Osteoblast (primary cell): ENCODE measurements around the gene VRK1. TPM values are rescaled to one million over a fixed set of nuclear protein-coding genes. Genes with fewer than 3 reads are reported as not detected.

Experiments used
- DNase-seq: peaks from one replicate; pipeline ENCODE4 v3.0.0; 2011; ENCODE audit warnings: low spot score, mixed read lengths; ENCODE audit not compliant: insufficient read length; ENCODE audit errors: missing footprints
- H2AFZ ChIP-seq: 2 replicates; pipeline ENCODE4 v1.6.0; 2011; ENCODE audit warnings: mild to moderate bottlenecking, low read length
- H3K27ac ChIP-seq: 2 replicates; pipeline ENCODE4 v1.5.1; 2011; ENCODE audit warnings: mild to moderate bottlenecking, low read depth, low read length, moderate library complexity
- H3K27me3 ChIP-seq: 2 replicates; pipeline ENCODE4 v1.6.0; 2012; ENCODE audit warnings: mild to moderate bottlenecking, control low read depth, inconsistent platforms, low read length, moderate library complexity; ENCODE audit not compliant: insufficient read depth
- H3K36me3 ChIP-seq: 2 replicates; pipeline ENCODE4 v1.5.1; 2011; ENCODE audit warnings: mild to moderate bottlenecking, low read length, control low read depth, moderate library complexity; ENCODE audit not compliant: insufficient read depth
- H3K4me1 ChIP-seq: 2 replicates; pipeline ENCODE4 v1.5.1; 2011; ENCODE audit warnings: mild to moderate bottlenecking, low read length, control low read depth, moderate library complexity; ENCODE audit not compliant: insufficient read depth
- H3K4me2 ChIP-seq: 2 replicates; pipeline ENCODE4 v1.6.0; 2011; ENCODE audit warnings: mild to moderate bottlenecking, low read length; ENCODE audit not compliant: insufficient read depth
- H3K4me3 ChIP-seq: fragments of 200-600 bp; sonication (generic); 3 replicates; pipeline ENCODE4 v1.5.1; 2012; ENCODE audit warnings: mild to moderate bottlenecking, low read length, inconsistent platforms; ENCODE audit not compliant: insufficient read depth
- H3K79me2 ChIP-seq: 2 replicates; pipeline ENCODE4 v1.6.0; 2012; ENCODE audit warnings: mild to moderate bottlenecking, low read length, control low read depth, inconsistent platforms; ENCODE audit not compliant: insufficient read depth
- H3K9me3 ChIP-seq: 2 replicates; pipeline ENCODE4 v1.5.1; 2011; ENCODE audit warnings: low read depth, low read length, control low read depth
- H4K20me1 ChIP-seq: 2 replicates; pipeline ENCODE4 v1.6.0; 2012; ENCODE audit warnings: mild to moderate bottlenecking, low read length, control low read depth; ENCODE audit not compliant: insufficient read depth
- total RNA-seq: library from RNA; depleted of rRNA; stranded (reverse); fragments of >200 nt; gene quantifications from 2 replicates; pipeline ENCODE4 v1.2.3, GENCODE V29; 2012
- TF ChIP-seq, protein P1 (sequence below): IDR thresholded peaks from 2 replicates; pipeline ENCODE4 v1.5.1; 2011; ENCODE audit warnings: mild to moderate bottlenecking, low read depth, low read length, moderate library complexity; ENCODE audit errors: extremely low read depth

The VRK1 gene
- total RNA-seq, 1 donor: 24.2 TPM

DNA sequence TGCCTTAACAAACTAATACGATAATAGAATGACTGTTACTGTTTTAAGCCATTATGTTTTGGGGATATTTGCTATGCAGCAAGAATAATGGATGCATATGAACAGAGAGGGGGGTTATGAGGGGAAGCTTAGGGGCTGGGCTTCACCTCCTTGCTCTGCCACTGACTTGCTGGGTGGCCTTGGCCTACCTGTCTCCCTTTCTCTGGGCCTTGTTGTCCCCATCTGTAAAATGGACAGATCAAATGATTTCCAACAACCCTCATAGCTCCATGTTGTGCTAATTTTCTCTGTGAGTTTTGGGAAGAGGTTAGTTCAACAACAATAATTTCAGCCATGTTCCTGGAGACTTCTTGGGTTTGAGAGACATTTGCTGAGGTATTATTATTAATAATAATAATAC lies 119.6 kb downstream of the VRK1 start:
- no peak overlapping the region for H2AFZ ChIP-seq
- no peaks in the 10 kb centered on the region for H3K4me1 ChIP-seq
- no peak overlapping the region for H3K4me3 ChIP-seq
- H4K20me1 ChIP-seq: no peaks in the 10 kb centered on the region
- H3K79me2 ChIP-seq: no peaks in the 10 kb centered on the region
- no peak overlapping the region for H3K27ac ChIP-seq
- no peaks in the 10 kb centered on the region for H3K9me3 ChIP-seq
- H3K36me3 ChIP-seq: no peaks in the 10 kb centered on the region
- no peak overlapping the region for H3K4me2 ChIP-seq
- DNase-seq: no peak
- no peaks in the 10 kb centered on the region for H3K27me3 ChIP-seq
- TF ChIP-seq, protein P1, sequence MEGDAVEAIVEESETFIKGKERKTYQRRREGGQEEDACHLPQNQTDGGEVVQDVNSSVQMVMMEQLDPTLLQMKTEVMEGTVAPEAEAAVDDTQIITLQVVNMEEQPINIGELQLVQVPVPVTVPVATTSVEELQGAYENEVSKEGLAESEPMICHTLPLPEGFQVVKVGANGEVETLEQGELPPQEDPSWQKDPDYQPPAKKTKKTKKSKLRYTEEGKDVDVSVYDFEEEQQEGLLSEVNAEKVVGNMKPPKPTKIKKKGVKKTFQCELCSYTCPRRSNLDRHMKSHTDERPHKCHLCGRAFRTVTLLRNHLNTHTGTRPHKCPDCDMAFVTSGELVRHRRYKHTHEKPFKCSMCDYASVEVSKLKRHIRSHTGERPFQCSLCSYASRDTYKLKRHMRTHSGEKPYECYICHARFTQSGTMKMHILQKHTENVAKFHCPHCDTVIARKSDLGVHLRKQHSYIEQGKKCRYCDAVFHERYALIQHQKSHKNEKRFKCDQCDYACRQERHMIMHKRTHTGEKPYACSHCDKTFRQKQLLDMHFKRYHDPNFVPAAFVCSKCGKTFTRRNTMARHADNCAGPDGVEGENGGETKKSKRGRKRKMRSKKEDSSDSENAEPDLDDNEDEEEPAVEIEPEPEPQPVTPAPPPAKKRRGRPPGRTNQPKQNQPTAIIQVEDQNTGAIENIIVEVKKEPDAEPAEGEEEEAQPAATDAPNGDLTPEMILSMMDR: no peak

DNA sequence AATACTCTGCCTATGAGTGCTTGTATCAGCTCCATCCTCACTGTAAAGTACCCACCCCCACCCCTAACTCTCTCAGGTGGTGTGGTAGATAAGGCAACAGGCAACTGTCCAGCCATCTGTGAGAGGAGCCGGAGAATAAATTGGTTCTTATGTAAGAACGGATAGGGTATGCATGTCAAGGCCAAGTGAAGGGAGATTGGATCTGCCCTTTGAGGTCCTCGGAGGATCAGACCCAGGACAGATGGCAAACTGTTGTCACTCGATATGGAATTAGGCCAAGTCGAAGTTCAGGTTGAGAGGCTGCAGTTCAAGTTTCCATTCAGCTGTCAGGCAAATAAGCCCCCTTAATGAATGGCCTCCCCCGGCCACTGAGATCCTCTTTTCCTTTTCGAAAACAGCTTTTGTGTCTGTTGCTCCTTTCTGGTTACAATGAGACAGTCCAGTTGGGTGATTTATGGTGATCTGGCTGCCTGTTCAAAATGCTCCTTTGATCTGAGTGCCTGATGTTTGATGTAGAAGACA lies 120.3 kb downstream of the VRK1 start:
- Histone ChIP-seq H3K4me1 (no peaks in the 10 kb centered on the region), H3K4me3 (no peak overlapping the region), H3K36me3 (no peaks in the 10 kb centered on the region), H3K9me3 (no peaks in the 10 kb centered on the region), H4K20me1 (no peaks in the 10 kb centered on the region), H2AFZ (no peak overlapping the region), H3K4me2 (no peak overlapping the region), H3K27ac (no peak overlapping the region), H3K79me2 (no peaks in the 10 kb centered on the region), H3K27me3 (no peaks in the 10 kb centered on the region)
- DNase-seq: no peak
- TF ChIP-seq, protein P1: no peak

DNA sequence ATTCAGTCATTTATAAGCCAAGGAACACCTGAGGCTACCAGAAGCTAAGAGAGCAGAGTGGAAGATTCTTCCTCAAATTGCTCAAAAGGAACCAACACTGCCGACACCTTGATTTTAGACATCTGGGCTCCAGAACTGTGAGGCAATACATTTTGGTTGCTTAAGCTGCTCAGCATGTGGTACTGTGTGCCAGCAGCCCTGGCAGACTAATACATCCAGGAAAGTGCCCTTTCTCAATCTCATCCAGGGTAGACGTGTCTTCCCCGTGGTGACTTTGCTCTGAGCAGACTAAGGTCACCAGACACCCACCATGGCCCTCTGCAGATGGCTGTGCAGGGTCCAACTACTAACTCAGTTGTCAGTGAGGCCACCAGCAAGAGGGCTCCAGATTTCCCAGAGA lies 122.8 kb downstream of the VRK1 start:
- TF ChIP-seq, protein P1: no peak
- Histone ChIP-seq H3K9me3 (no peaks in the 10 kb centered on the region), H2AFZ (no peak overlapping the region), H3K79me2 (no peaks in the 10 kb centered on the region), H3K36me3 (no peaks in the 10 kb centered on the region), H3K4me1 (no peaks in the 10 kb centered on the region), H4K20me1 (no peaks in the 10 kb centered on the region), H3K4me3 (no peak overlapping the region), H3K4me2 (no peak overlapping the region), H3K27me3 (no peaks in the 10 kb centered on the region), H3K27ac (no peak overlapping the region)
- no peak for DNase-seq

DNA sequence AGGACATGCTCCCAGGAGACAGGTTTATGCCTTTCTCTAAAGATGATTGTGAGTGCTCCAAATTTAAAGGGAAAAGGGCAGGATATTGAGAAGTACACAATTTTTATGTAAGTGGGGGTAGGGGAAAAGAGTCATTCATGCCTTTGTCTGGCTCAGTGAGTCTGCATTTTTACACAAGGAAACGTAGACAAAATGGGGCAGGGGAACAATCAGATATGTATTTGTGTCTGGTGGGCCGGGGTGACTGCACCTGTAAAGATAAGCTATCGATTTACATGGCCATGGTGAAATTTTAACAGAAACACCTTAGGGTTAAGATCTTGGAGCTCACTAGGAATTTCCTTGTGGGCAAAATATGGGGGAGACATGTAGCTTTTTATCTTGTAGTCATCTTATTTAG lies 123.6 kb downstream of the VRK1 start:
- TF ChIP-seq, protein P1: no peak
- Histone ChIP-seq H3K27ac (no peak overlapping the region), H3K36me3 (no peaks in the 10 kb centered on the region), H4K20me1 (no peaks in the 10 kb centered on the region), H3K79me2 (no peaks in the 10 kb centered on the region), H3K27me3 (no peaks in the 10 kb centered on the region), H2AFZ (no peak overlapping the region), H3K9me3 (no peaks in the 10 kb centered on the region), H3K4me1 (no peaks in the 10 kb centered on the region), H3K4me3 (no peak overlapping the region), H3K4me2 (no peak overlapping the region)
- no peak for DNase-seq
